SK-N-SH treated with all-trans-retinoic acid at 6 μM for 48 hours (cell line): ENCODE measurements around the gene UBAP1.

Source experiments
- ATAC-seq: fragments of 200-7000 bp; cut with Tn5 transposase; 3 replicates; pipeline ENCODE4 v1.9.1; 2020; ENCODE audit warnings: mild to moderate bottlenecking, moderate library complexity
- ARNTL ChIP-seq: fragments of 450-650 bp; formaldehyde crosslinking; IDR thresholded peaks from 2 replicates; pipeline ENCODE4 v1.5.0; 2020; ENCODE audit warnings: low read depth, mild to moderate bottlenecking, moderate library complexity, borderline replicate concordance
- BACH2 ChIP-seq: fragments of 250-450 bp; sonication (Bioruptor Pico); IDR thresholded peaks from 2 replicates; pipeline ENCODE4 v1.9.0; 2021; ENCODE audit warnings: mild to moderate bottlenecking, borderline replicate concordance
- CSDC2 ChIP-seq: fragments of 250-450 bp; sonication (Bioruptor Pico); IDR thresholded peaks from 2 replicates; pipeline ENCODE4 v1.5.0; 2020; ENCODE audit warnings: mild to moderate bottlenecking, moderate library complexity
- ESRRG ChIP-seq: fragments of 250-450 bp; sonication (Bioruptor Pico); IDR thresholded peaks from 2 replicates; pipeline ENCODE4 v1.6.1; 2021; ENCODE audit warnings: mild to moderate bottlenecking
- GLIS3 ChIP-seq: fragments of 250-450 bp; sonication (Bioruptor Pico); IDR thresholded peaks from 2 replicates; pipeline ENCODE4 v1.5.0; 2020; ENCODE audit warnings: mild to moderate bottlenecking, moderate library complexity
- ISL1 ChIP-seq: fragments of 250-450 bp; sonication (Bioruptor Pico); IDR thresholded peaks from 2 replicates; pipeline ENCODE4 v2.1.2; 2022; ENCODE audit warnings: mild to moderate bottlenecking, moderate library complexity
- OSR1 ChIP-seq: fragments of 250-450 bp; sonication (Bioruptor Pico); IDR thresholded peaks from 2 replicates; pipeline ENCODE4 v1.8.0; 2022; ENCODE audit warnings: moderate library complexity, mild to moderate bottlenecking, inconsistent platforms
- PPARA ChIP-seq: fragments of 250-450 bp; sonication (Bioruptor Pico); IDR thresholded peaks from 2 replicates; pipeline ENCODE4 v1.5.0; 2020; ENCODE audit warnings: mild to moderate bottlenecking, borderline replicate concordance
- RARB ChIP-seq: fragments of 250-450 bp; sonication (Bioruptor Pico); IDR thresholded peaks from 2 replicates; pipeline ENCODE4 v1.8.0; 2021; ENCODE audit warnings: mild to moderate bottlenecking, moderate library complexity
- SNAI2 ChIP-seq: fragments of 250-450 bp; sonication (Bioruptor Pico); IDR thresholded peaks from 2 replicates; pipeline ENCODE4 v1.5.0; 2020; ENCODE audit warnings: mild to moderate bottlenecking, moderate library complexity
- TCF4 ChIP-seq: fragments of 250-450 bp; sonication (Bioruptor Pico); IDR thresholded peaks from 2 replicates; pipeline ENCODE4 v1.8.0; 2021; ENCODE audit warnings: mild to moderate bottlenecking, moderate library complexity, borderline replicate concordance
- TOX ChIP-seq: fragments of 250-450 bp; sonication (Bioruptor Pico); IDR thresholded peaks from 2 replicates; pipeline ENCODE4 v1.8.0; 2021; ENCODE audit warnings: mild to moderate bottlenecking, moderate library complexity, borderline replicate concordance
- ZFP3 ChIP-seq: fragments of 250-450 bp; sonication (Bioruptor Pico); IDR thresholded peaks from 2 replicates; pipeline ENCODE4 v1.5.0; 2020; ENCODE audit warnings: mild to moderate bottlenecking, moderate library complexity
- ZFP30 ChIP-seq: fragments of 450-650 bp; formaldehyde crosslinking; IDR thresholded peaks from 2 replicates; pipeline ENCODE4 v1.5.0; 2022; ENCODE audit warnings: mild to moderate bottlenecking, moderate library complexity
- ZNF565 ChIP-seq: fragments of 450-650 bp; formaldehyde crosslinking; conservative IDR thresholded peaks from 2 replicates; pipeline ENCODE4 v1.5.0; 2020; ENCODE audit warnings: low read depth, mild to moderate bottlenecking, moderate library complexity
- ZNF70 ChIP-seq: fragments of 450-650 bp; formaldehyde crosslinking; IDR thresholded peaks from 2 replicates; pipeline ENCODE4 v1.5.0; 2020; ENCODE audit warnings: mild to moderate bottlenecking, moderate library complexity
- ZNF8 ChIP-seq: fragments of 450-650 bp; formaldehyde crosslinking; IDR thresholded peaks from 2 replicates; pipeline ENCODE4 v1.5.0; 2020; ENCODE audit warnings: mild to moderate bottlenecking, moderate library complexity
- TF ChIP-seq, protein P1 (sequence below): fragments of 250-450 bp; sonication (Bioruptor Pico); IDR thresholded peaks from 2 replicates; pipeline ENCODE4 v1.5.1; 2021; ENCODE audit warnings: mild to moderate bottlenecking, moderate library complexity
- TF ChIP-seq, protein P2 (sequence below): fragments of 250-450 bp; sonication (Bioruptor Pico); IDR thresholded peaks from 2 replicates; pipeline ENCODE4 v1.5.0; 2020; ENCODE audit warnings: mild to moderate bottlenecking, moderate library complexity
- TF ChIP-seq, protein P3 (sequence below): fragments of 250-450 bp; sonication (Bioruptor Pico); IDR thresholded peaks from 2 replicates; pipeline ENCODE4 v1.5.1; 2020; ENCODE audit warnings: low read depth, mild to moderate bottlenecking, moderate library complexity
- TF ChIP-seq, protein P4 (sequence below): fragments of 250-450 bp; sonication (Bioruptor Pico); IDR thresholded peaks from 2 replicates; pipeline ENCODE4 v1.8.0; 2021; ENCODE audit warnings: low read depth, mild to moderate bottlenecking, moderate library complexity, borderline replicate concordance
- TF ChIP-seq, protein P5 (sequence below): fragments of 250-450 bp; sonication (Bioruptor Pico); IDR thresholded peaks from 2 replicates; pipeline ENCODE4 v1.8.0; 2020; ENCODE audit warnings: mild to moderate bottlenecking, moderate library complexity, borderline replicate concordance

The UBAP1 gene

DNA sequence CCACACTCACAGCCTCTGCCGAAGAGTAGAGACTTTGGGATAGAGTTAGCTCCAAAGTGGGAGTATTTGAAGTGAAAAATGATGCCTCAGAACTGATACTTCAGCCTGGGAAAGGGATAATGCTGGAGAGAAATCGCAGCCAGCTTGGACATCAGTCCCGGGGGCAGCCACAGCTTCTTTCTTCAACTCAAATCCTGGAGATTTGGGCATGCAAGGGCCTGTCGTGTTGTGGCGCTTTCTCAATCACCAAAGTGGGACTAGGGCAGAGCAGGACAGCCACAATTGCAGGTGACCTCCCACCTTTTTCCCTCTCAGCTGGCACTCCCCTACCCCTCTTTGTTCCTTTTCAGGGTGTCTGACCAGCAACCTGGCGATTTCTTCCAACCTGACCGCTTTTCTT, 70.4 kb downstream of the UBAP1 start:
- TF ChIP-seq, protein P1, sequence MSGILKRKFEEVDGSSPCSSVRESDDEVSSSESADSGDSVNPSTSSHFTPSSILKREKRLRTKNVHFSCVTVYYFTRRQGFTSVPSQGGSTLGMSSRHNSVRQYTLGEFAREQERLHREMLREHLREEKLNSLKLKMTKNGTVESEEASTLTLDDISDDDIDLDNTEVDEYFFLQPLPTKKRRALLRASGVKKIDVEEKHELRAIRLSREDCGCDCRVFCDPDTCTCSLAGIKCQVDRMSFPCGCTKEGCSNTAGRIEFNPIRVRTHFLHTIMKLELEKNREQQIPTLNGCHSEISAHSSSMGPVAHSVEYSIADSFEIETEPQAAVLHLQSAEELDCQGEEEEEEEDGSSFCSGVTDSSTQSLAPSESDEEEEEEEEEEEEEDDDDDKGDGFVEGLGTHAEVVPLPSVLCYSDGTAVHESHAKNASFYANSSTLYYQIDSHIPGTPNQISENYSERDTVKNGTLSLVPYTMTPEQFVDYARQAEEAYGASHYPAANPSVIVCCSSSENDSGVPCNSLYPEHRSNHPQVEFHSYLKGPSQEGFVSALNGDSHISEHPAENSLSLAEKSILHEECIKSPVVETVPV: no peak
- no peak for TF ChIP-seq ISL1 (CRISPR knock-in tag)
- TF ChIP-seq BACH2 (CRISPR knock-in tag): no peak
- TF ChIP-seq, protein P2, sequence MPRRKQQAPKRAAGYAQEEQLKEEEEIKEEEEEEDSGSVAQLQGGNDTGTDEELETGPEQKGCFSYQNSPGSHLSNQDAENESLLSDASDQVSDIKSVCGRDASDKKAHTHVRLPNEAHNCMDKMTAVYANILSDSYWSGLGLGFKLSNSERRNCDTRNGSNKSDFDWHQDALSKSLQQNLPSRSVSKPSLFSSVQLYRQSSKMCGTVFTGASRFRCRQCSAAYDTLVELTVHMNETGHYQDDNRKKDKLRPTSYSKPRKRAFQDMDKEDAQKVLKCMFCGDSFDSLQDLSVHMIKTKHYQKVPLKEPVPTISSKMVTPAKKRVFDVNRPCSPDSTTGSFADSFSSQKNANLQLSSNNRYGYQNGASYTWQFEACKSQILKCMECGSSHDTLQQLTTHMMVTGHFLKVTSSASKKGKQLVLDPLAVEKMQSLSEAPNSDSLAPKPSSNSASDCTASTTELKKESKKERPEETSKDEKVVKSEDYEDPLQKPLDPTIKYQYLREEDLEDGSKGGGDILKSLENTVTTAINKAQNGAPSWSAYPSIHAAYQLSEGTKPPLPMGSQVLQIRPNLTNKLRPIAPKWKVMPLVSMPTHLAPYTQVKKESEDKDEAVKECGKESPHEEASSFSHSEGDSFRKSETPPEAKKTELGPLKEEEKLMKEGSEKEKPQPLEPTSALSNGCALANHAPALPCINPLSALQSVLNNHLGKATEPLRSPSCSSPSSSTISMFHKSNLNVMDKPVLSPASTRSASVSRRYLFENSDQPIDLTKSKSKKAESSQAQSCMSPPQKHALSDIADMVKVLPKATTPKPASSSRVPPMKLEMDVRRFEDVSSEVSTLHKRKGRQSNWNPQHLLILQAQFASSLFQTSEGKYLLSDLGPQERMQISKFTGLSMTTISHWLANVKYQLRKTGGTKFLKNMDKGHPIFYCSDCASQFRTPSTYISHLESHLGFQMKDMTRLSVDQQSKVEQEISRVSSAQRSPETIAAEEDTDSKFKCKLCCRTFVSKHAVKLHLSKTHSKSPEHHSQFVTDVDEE (CRISPR knock-in tag): no peak
- TF ChIP-seq PPARA (CRISPR knock-in tag): no peak
- TF ChIP-seq, protein P3, sequence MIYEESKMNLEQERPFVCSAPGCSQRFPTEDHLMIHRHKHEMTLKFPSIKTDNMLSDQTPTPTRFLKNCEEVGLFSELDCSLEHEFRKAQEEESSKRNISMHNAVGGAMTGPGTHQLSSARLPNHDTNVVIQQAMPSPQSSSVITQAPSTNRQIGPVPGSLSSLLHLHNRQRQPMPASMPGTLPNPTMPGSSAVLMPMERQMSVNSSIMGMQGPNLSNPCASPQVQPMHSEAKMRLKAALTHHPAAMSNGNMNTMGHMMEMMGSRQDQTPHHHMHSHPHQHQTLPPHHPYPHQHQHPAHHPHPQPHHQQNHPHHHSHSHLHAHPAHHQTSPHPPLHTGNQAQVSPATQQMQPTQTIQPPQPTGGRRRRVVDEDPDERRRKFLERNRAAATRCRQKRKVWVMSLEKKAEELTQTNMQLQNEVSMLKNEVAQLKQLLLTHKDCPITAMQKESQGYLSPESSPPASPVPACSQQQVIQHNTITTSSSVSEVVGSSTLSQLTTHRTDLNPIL (CRISPR knock-in tag): no peak
- TF ChIP-seq, protein P4, sequence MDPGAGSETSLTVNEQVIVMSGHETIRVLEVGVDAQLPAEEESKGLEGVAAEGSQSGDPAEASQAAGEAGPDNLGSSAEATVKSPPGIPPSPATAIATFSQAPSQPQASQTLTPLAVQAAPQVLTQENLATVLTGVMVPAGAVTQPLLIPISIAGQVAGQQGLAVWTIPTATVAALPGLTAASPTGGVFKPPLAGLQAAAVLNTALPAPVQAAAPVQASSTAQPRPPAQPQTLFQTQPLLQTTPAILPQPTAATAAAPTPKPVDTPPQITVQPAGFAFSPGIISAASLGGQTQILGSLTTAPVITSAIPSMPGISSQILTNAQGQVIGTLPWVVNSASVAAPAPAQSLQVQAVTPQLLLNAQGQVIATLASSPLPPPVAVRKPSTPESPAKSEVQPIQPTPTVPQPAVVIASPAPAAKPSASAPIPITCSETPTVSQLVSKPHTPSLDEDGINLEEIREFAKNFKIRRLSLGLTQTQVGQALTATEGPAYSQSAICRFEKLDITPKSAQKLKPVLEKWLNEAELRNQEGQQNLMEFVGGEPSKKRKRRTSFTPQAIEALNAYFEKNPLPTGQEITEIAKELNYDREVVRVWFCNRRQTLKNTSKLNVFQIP (CRISPR knock-in tag): no peak
- no peak for TF ChIP-seq ZFP3 (CRISPR knock-in tag)
- no peak for TF ChIP-seq RARB (CRISPR knock-in tag)
- TF ChIP-seq, protein P5, sequence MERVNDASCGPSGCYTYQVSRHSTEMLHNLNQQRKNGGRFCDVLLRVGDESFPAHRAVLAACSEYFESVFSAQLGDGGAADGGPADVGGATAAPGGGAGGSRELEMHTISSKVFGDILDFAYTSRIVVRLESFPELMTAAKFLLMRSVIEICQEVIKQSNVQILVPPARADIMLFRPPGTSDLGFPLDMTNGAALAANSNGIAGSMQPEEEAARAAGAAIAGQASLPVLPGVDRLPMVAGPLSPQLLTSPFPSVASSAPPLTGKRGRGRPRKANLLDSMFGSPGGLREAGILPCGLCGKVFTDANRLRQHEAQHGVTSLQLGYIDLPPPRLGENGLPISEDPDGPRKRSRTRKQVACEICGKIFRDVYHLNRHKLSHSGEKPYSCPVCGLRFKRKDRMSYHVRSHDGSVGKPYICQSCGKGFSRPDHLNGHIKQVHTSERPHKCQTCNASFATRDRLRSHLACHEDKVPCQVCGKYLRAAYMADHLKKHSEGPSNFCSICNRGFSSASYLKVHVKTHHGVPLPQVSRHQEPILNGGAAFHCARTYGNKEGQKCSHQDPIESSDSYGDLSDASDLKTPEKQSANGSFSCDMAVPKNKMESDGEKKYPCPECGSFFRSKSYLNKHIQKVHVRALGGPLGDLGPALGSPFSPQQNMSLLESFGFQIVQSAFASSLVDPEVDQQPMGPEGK (CRISPR knock-in tag): no peak
- TF ChIP-seq GLIS3 (CRISPR knock-in tag): no peak
- TF ChIP-seq TOX: no peak
- no peak for TF ChIP-seq TCF4 (CRISPR knock-in tag)
- TF ChIP-seq ZFP30: no peak
- no peak for TF ChIP-seq CSDC2
- TF ChIP-seq ZNF8 (CRISPR knock-in tag): no peak
- TF ChIP-seq ZNF70 (CRISPR knock-in tag): no peak
- no peak for ATAC-seq

DNA sequence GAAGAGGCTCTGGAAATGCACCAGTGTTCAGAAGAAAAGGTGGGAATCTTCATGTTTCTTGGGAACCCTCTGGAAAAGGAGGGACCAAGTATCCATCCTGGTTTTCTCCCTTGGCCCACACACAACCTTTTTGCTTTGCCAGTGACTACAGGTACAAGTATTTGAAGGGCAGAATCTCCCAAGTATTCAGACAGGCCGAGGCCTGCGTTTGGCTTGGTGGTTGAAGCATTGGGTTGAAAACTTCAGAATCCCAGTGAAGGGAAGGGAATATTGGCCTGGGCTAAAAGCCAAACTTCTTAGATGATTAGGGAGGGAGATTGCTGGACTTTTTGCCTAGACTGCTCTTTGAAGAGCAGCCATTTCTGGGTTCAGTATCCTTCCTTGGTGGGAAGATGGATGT, 71.9 kb downstream of the UBAP1 start:
- ATAC-seq: no peak
- TF ChIP-seq, protein P5 (CRISPR knock-in tag): no peak
- TF ChIP-seq ZNF565 (CRISPR knock-in tag): no peak
- TF ChIP-seq TCF4 (CRISPR knock-in tag): no peak
- TF ChIP-seq ARNTL (CRISPR knock-in tag): no peak
- no peak for TF ChIP-seq ZNF70 (CRISPR knock-in tag)
- no peak for TF ChIP-seq OSR1
- TF ChIP-seq RARB (CRISPR knock-in tag): no peak

DNA sequence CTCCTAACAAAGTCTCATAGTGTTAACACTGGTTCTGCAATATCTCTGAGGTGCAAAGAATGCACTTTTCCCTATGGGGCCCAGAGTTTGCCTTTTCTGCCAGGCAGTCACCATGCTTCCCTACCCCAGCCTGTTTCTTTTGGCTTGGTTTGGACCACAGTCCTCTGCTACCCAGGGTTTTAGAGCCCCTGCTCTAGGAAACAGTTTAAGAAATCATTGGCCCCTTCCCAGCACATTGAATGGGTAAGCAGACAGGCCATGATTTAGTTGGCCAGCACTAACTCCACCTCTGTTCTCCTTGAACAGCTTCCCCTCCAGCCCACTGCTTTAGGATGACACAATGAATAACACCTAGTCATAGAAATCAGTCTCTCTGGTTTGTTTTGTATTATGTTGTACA, 73.2 kb downstream of the UBAP1 start:
- no peak for ATAC-seq
- TF ChIP-seq ISL1 (CRISPR knock-in tag) (no peak), OSR1 (no peak), SNAI2 (CRISPR knock-in tag) (no peak), TOX (no peak), ZNF8 (CRISPR knock-in tag) (no peak), ESRRG (CRISPR knock-in tag) (no peak), ZNF565 (CRISPR knock-in tag) (no peak), BACH2 (CRISPR knock-in tag) (no peak), RARB (CRISPR knock-in tag) (no peak)
- TF ChIP-seq, protein P1: no peak
- TF ChIP-seq, protein P2 (CRISPR knock-in tag): no peak
